Measurements from ENCODE around the gene YES1. TPM values are rescaled to one million over a fixed set of nuclear protein-coding genes. Genes with fewer than 3 reads are reported as not detected.

YES1 gene
- total RNA-seq, 1 experiment from 2014 or later = not detected

DNA sequence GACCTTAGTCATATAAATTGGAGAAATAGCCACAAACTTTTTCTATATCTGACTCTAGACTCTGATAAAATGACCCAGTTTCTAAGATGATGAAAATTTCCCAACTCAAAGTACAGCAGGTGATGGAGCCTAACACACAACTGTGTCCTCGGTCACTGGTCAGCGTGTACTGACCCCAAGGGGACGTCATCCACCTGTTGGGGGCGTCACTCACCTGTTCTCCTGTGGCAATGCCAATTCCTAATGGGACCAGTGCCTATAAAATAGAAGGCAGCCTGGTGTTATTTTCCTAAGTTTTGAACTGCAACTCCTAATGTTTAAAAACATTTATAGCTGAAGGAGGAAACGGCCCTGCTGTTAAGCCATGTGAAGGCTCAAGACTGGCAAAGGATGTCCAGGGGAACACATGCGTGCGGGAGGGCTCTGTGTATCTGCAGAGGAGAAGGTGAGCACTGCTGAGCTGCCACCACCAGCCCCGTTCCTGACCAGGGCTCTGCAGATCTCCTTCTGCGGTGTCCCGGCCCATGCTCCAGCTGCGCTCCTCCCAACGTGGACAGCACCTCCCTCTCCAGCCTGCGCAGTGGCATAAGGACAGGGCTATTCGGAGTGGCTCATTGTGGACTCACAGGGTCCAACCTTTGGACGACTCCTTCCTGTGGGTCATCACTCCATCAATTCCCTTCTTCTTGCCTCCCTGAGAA is 133.4 kb downstream of the YES1 start:
- H3K9ac ChIP-seq (ENCODE audit: low read length) = no peak overlapping the region
- H3K36me3 ChIP-seq (ENCODE audit: insufficient read depth, low read length) = peaks cover 18% of the 10 kb centered on the region
- no peak overlapping the region for H3K4me2 ChIP-seq (ENCODE audit: low read depth, low read length, poor library complexity, severe bottlenecking)
- no peaks in the 10 kb centered on the region for H3K27me3 ChIP-seq (ENCODE audit: low read length)
- H3K79me2 ChIP-seq (ENCODE audit: low read length) = no peaks in the 10 kb centered on the region
- H3K4me1 ChIP-seq (ENCODE audit: low read length) = no peaks in the 10 kb centered on the region
- no peak overlapping the region for H3K27ac ChIP-seq (ENCODE audit: low read length)
- no peaks in the 10 kb centered on the region for H3K9me2 ChIP-seq (replicated peaks; ENCODE audit: insufficient read depth, low read length)
- no peaks in the 10 kb centered on the region for H3K9me3 ChIP-seq (ENCODE audit: low read length)
- no peak overlapping the region for H2AFZ ChIP-seq (ENCODE audit: low read length)
- no peaks in the 10 kb centered on the region for H4K20me1 ChIP-seq (ENCODE audit: insufficient read depth, low read depth, low read length)
- no peak overlapping the region for H3K4me3 ChIP-seq (ENCODE audit: low read length)
- no peak for DNase-seq

GRCh38 chr18:677951-678381 is 134.1 kb downstream of the YES1 start:
- no peaks in the 10 kb centered on the region for H3K4me1 ChIP-seq (ENCODE audit: low read length)
- H3K9ac ChIP-seq (ENCODE audit: low read length) = no peak overlapping the region
- H4K20me1 ChIP-seq (ENCODE audit: insufficient read depth, low read depth, low read length) = no peaks in the 10 kb centered on the region
- H3K9me3 ChIP-seq (ENCODE audit: low read length) = no peaks in the 10 kb centered on the region
- no peak overlapping the region for H3K27ac ChIP-seq (ENCODE audit: low read length)
- no peak overlapping the region for H3K4me2 ChIP-seq (ENCODE audit: low read depth, low read length, poor library complexity, severe bottlenecking)
- no peaks in the 10 kb centered on the region for H3K79me2 ChIP-seq (ENCODE audit: low read length)
- H3K27me3 ChIP-seq (ENCODE audit: low read length) = no peaks in the 10 kb centered on the region
- no peaks in the 10 kb centered on the region for H3K9me2 ChIP-seq (replicated peaks; ENCODE audit: insufficient read depth, low read length)
- no peak for DNase-seq
- H2AFZ ChIP-seq (ENCODE audit: low read length) = no peak overlapping the region
- H3K36me3 ChIP-seq (ENCODE audit: insufficient read depth, low read length) = peaks cover 23% of the 10 kb centered on the region
- no peak overlapping the region for H3K4me3 ChIP-seq (ENCODE audit: low read length)

DNA sequence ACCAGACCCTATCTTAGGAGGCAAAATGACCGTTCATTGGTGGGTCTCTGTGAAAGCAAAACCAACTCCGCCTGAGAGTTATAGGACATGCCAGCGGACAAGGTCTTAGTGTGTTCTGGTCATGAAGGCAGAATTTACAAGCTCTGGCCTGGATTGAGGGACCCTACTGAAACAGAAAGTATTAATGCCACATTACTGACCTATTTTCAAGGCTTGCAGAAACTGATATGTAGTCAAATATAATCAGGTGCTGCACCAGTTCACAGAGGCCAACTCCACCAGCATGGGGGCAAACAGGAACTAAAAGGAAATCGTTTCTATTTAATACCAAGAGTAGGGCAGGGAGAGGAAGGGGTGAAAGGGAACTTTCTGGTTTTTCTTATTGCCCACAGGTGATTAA is 134.9 kb downstream of the YES1 start:
- Histone ChIP-seq H3K4me1 (ENCODE audit: low read length) (no peaks in the 10 kb centered on the region), H3K4me2 (ENCODE audit: low read depth, low read length, poor library complexity, severe bottlenecking) (no peak overlapping the region), H3K4me3 (ENCODE audit: low read length) (no peak overlapping the region), H4K20me1 (ENCODE audit: insufficient read depth, low read depth, low read length) (no peaks in the 10 kb centered on the region), H3K9ac (ENCODE audit: low read length) (no peak overlapping the region), H3K36me3 (ENCODE audit: insufficient read depth, low read length) (peaks cover 29% of the 10 kb centered on the region), H3K27ac (ENCODE audit: low read length) (no peak overlapping the region), H2AFZ (ENCODE audit: low read length) (no peak overlapping the region), H3K79me2 (ENCODE audit: low read length) (no peaks in the 10 kb centered on the region), H3K9me3 (ENCODE audit: low read length) (no peaks in the 10 kb centered on the region), H3K27me3 (ENCODE audit: low read length) (no peaks in the 10 kb centered on the region), H3K9me2 (replicated peaks; ENCODE audit: insufficient read depth, low read length) (no peaks in the 10 kb centered on the region)
- DNase-seq = no peak

- no peaks in the 10 kb centered on the region for H3K79me2 ChIP-seq (ENCODE audit: low read length)
- H3K27ac ChIP-seq (ENCODE audit: low read length) = no peak overlapping the region
- H3K9me3 ChIP-seq (ENCODE audit: low read length) = no peaks in the 10 kb centered on the region
- H3K27me3 ChIP-seq (ENCODE audit: low read length) = no peaks in the 10 kb centered on the region
- no peak overlapping the region for H2AFZ ChIP-seq (ENCODE audit: low read length)
- no peaks in the 10 kb centered on the region for H4K20me1 ChIP-seq (ENCODE audit: insufficient read depth, low read depth, low read length)
- H3K4me3 ChIP-seq (ENCODE audit: low read length) = no peak overlapping the region
- H3K9me2 ChIP-seq (replicated peaks; ENCODE audit: insufficient read depth, low read length) = no peaks in the 10 kb centered on the region
- H3K4me2 ChIP-seq (ENCODE audit: low read depth, low read length, poor library complexity, severe bottlenecking) = no peak overlapping the region
- peaks cover 28% of the 10 kb centered on the region for H3K36me3 ChIP-seq (ENCODE audit: insufficient read depth, low read length)
- no peak overlapping the region for H3K9ac ChIP-seq (ENCODE audit: low read length)
- no peaks in the 10 kb centered on the region for H3K4me1 ChIP-seq (ENCODE audit: low read length)
- DNase-seq = no peak
Measured at GRCh38 chr18:676736-677135, 135.3 kb downstream of the YES1 start.

- H3K27ac ChIP-seq (ENCODE audit: low read length) = no peak overlapping the region
Measured at GRCh38 chr18:676069-676468, 136.0 kb downstream of the YES1 start.

DNA sequence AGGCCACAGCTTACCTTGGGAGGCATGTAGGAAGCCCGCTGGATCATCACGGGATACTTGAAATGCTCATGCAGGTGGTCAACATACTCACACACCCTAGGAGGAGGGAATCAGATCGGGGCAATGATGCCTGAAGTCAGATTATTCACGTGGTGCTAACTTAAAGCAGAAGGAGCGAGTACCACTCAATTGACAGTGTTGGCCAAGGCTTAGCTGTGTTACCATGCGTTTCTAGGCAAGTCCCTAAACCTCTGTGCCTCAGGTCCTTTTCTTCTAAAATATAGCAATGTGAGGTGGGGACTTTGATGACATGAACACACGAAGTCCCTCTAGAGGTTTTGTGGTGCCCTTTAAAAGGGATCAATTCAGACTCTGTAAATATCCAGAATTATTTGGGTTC is 136.7 kb downstream of the YES1 start:
- H3K27ac ChIP-seq (ENCODE audit: low read length) = no peak overlapping the region
- H3K36me3 ChIP-seq (ENCODE audit: insufficient read depth, low read length) = peaks cover 32% of the 10 kb centered on the region
- no peaks in the 10 kb centered on the region for H4K20me1 ChIP-seq (ENCODE audit: insufficient read depth, low read depth, low read length)

More at GRCh38 chr18:676069-676468, 136.0 kb downstream of the YES1 start:
- Histone ChIP-seq H3K79me2 (ENCODE audit: low read length) (no peaks in the 10 kb centered on the region), H4K20me1 (ENCODE audit: insufficient read depth, low read depth, low read length) (no peaks in the 10 kb centered on the region), H3K9ac (ENCODE audit: low read length) (no peak overlapping the region), H3K4me1 (ENCODE audit: low read length) (no peaks in the 10 kb centered on the region), H3K36me3 (ENCODE audit: insufficient read depth, low read length) (peaks cover 28% of the 10 kb centered on the region), H2AFZ (ENCODE audit: low read length) (no peak overlapping the region), H3K4me2 (ENCODE audit: low read depth, low read length, poor library complexity, severe bottlenecking) (no peak overlapping the region), H3K9me3 (ENCODE audit: low read length) (no peaks in the 10 kb centered on the region), H3K4me3 (ENCODE audit: low read length) (no peak overlapping the region), H3K27me3 (ENCODE audit: low read length) (no peaks in the 10 kb centered on the region), H3K9me2 (replicated peaks; ENCODE audit: insufficient read depth, low read length) (no peaks in the 10 kb centered on the region)
- DNase-seq = no peak

GRCh38 chr18:673769-674168 is 138.3 kb downstream of the YES1 start:
- Histone ChIP-seq H3K9me3 (ENCODE audit: low read length) (no peaks in the 10 kb centered on the region), H4K20me1 (ENCODE audit: insufficient read depth, low read depth, low read length) (no peaks in the 10 kb centered on the region), H3K36me3 (ENCODE audit: insufficient read depth, low read length) (peaks cover 44% of the 10 kb centered on the region), H3K4me2 (ENCODE audit: low read depth, low read length, poor library complexity, severe bottlenecking) (no peak overlapping the region), H3K79me2 (ENCODE audit: low read length) (peaks cover 4% of the 10 kb centered on the region; the same call in 1 of the 2 replicates), H3K9me2 (replicated peaks; ENCODE audit: insufficient read depth, low read length) (no peaks in the 10 kb centered on the region), H2AFZ (ENCODE audit: low read length) (no peak overlapping the region), H3K4me3 (ENCODE audit: low read length) (no peak overlapping the region), H3K9ac (ENCODE audit: low read length) (no peak overlapping the region), H3K27ac (ENCODE audit: low read length) (no peak overlapping the region), H3K27me3 (ENCODE audit: low read length) (no peaks in the 10 kb centered on the region), H3K4me1 (ENCODE audit: low read length) (no peaks in the 10 kb centered on the region)
- DNase-seq = no peak

More for the DNA sequence above, 136.7 kb downstream of the YES1 start:
- DNase-seq = no peak
- no peaks in the 10 kb centered on the region for H3K9me2 ChIP-seq (replicated peaks; ENCODE audit: insufficient read depth, low read length)
- no peaks in the 10 kb centered on the region for H3K79me2 ChIP-seq (ENCODE audit: low read length)
- no peaks in the 10 kb centered on the region for H3K27me3 ChIP-seq (ENCODE audit: low read length)
- H3K4me3 ChIP-seq (ENCODE audit: low read length) = no peak overlapping the region
- no peaks in the 10 kb centered on the region for H3K4me1 ChIP-seq (ENCODE audit: low read length)
- no peak overlapping the region for H3K4me2 ChIP-seq (ENCODE audit: low read depth, low read length, poor library complexity, severe bottlenecking)
- no peaks in the 10 kb centered on the region for H3K9me3 ChIP-seq (ENCODE audit: low read length)
- no peak overlapping the region for H2AFZ ChIP-seq (ENCODE audit: low read length)
- no peak overlapping the region for H3K9ac ChIP-seq (ENCODE audit: low read length)

DNA sequence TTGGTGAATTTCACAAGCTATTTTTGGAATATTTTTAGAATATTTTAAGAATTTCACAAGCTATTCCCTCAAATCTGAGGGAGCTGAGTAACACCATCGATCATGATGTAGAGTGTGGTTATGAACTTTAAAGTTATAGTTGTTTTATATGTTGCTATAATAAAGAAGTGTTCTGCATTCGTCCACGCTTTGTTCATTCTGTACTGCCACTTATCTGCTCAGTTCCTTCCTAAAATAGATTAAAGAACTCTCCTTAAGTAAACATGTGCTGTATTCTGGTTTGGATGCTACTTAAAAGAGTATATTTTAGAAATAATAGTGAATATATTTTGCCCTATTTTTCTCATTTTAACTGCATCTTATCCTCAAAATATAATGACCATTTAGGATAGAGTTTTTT is 138.7 kb downstream of the YES1 start:
- no peaks in the 10 kb centered on the region for H3K27me3 ChIP-seq (ENCODE audit: low read length)
- no peaks in the 10 kb centered on the region for H3K9me3 ChIP-seq (ENCODE audit: low read length)
- H3K27ac ChIP-seq (ENCODE audit: low read length) = no peak overlapping the region
- H3K4me2 ChIP-seq (ENCODE audit: low read depth, low read length, poor library complexity, severe bottlenecking) = no peak overlapping the region
- DNase-seq = no peak
- H2AFZ ChIP-seq (ENCODE audit: low read length) = no peak overlapping the region
- H3K4me3 ChIP-seq (ENCODE audit: low read length) = no peak overlapping the region
- H3K9me2 ChIP-seq (replicated peaks; ENCODE audit: insufficient read depth, low read length) = no peaks in the 10 kb centered on the region
- no peaks in the 10 kb centered on the region for H4K20me1 ChIP-seq (ENCODE audit: insufficient read depth, low read depth, low read length)
- peaks cover 8% of the 10 kb centered on the region for H3K79me2 ChIP-seq (ENCODE audit: low read length)
- no peaks in the 10 kb centered on the region for H3K4me1 ChIP-seq (ENCODE audit: low read length)
- H3K9ac ChIP-seq (ENCODE audit: low read length) = no peak overlapping the region
- H3K36me3 ChIP-seq (ENCODE audit: insufficient read depth, low read length) = peaks cover 48% of the 10 kb centered on the region
